GM12865 (cell line): ENCODE results near the gene RASGEF1C.

Experiments used
- DNase-seq: peaks from one replicate; pipeline ENCODE4 v3.0.0; 2010; ENCODE audit warnings: low read depth
- H3K4me3 ChIP-seq: 2 replicates; pipeline ENCODE4 v1.5.1; 2011; ENCODE audit warnings: mild to moderate bottlenecking, low read depth, low read length, control low read depth
- CTCF ChIP-seq: IDR thresholded peaks from 2 replicates; pipeline ENCODE4 v1.5.1; 2011; ENCODE audit warnings: low read length, control low read depth, low read depth, inconsistent platforms; ENCODE audit not compliant: insufficient read depth; ENCODE audit errors: missing control alignments

Gene RASGEF1C

GRCh38 chr5:180084638-180085561 lies 124.1 kb downstream of the RASGEF1C start:
- no peak for DNase-seq
- TF ChIP-seq CTCF = no peak
- no peak overlapping the region for H3K4me3 ChIP-seq

- no peak for DNase-seq
- TF ChIP-seq CTCF = no peak
- H3K4me3 ChIP-seq = no peak overlapping the region
These were observed 125.4 kb downstream of the RASGEF1C start for GRCh38 chr5:180083529-180084060.

GRCh38 chr5:180082633-180083420 lies 126.2 kb downstream of the RASGEF1C start:
- no peak for DNase-seq
- TF ChIP-seq CTCF = no peak
- no peak overlapping the region for H3K4me3 ChIP-seq

- no peak overlapping the region for H3K4me3 ChIP-seq
- TF ChIP-seq CTCF = no peak
- no peak for DNase-seq
These were observed 127.5 kb downstream of the RASGEF1C start for GRCh38 chr5:180081481-180081880.

GRCh38 chr5:180080486-180081280 lies 128.3 kb downstream of the RASGEF1C start:
- DNase-seq = no peak
- H3K4me3 ChIP-seq = no peak overlapping the region
- no peak for TF ChIP-seq CTCF

- no peak for TF ChIP-seq CTCF
- DNase-seq = no peak
- H3K4me3 ChIP-seq = no peak overlapping the region
These were observed 129.1 kb downstream of the RASGEF1C start for GRCh38 chr5:180079702-180080466.
